ENCODE measurements around the gene TRIM38. TPM values are rescaled to one million over a fixed set of nuclear protein-coding genes. Genes with fewer than 3 reads are reported as not detected.

TRIM38 gene
- total and polyA plus RNA-seq, 2 of the 13 experiments (the other 11 are each of a cell fraction or from before 2014, with no cell fraction given), result 2.5 to 3.1 TPM

GRCh38 chr6:26026833-26027490 lies 64.4 kb downstream of the TRIM38 start (continued):
- TF ChIP-seq ZBTB1 (CRISPR knock-in tag; IDR thresholded peaks at IDR 0.05; ENCODE audit: borderline replicate concordance) (0 out of 2 replicates have a peak, but pooled peaks have one; percentile 47), MIER2 (CRISPR knock-in tag; IDR thresholded peaks at IDR 0.05) (peak; percentile 60; the same call in 1 of the 2 replicates), HCFC1 (IDR thresholded peaks at IDR 0.05; ENCODE audit: low read depth, low read length) (no peak), REST (IDR thresholded peaks at IDR 0.05; ENCODE audit: borderline replicate concordance in 1 of 2, low read depth in 1 of 2, low read length in 2 of 2) (peak in 1 of 2 experiments; percentile 86; a peak in 2 of 4 replicates), HNRNPL (IDR thresholded peaks at IDR 0.05; ENCODE audit: low read depth, low read length) (peak; percentile 97), PATZ1 (CRISPR knock-in tag; IDR thresholded peaks at IDR 0.05) (peak; percentile 44), ZBTB20 (CRISPR knock-in tag; IDR thresholded peaks at IDR 0.05; ENCODE audit: borderline replicate concordance, low read depth) (peak; percentile 54; the same call in 1 of the 2 replicates), GTF2F1 (IDR thresholded peaks at IDR 0.05; ENCODE audit: low read length) (peak; percentile 70; the same call in 1 of the 2 replicates), SIN3B (IDR thresholded peaks at IDR 0.05; ENCODE audit: low read length) (no peak), ZNF720 (CRISPR knock-in tag; IDR thresholded peaks at IDR 0.05) (peak; percentile 97; the same call in 1 of the 2 replicates), HOXA5 (CRISPR knock-in tag; IDR thresholded peaks at IDR 0.05) (peak; percentile 94), ZNF512B (CRISPR knock-in tag; IDR thresholded peaks at IDR 0.05; ENCODE audit: borderline replicate concordance) (peak; percentile 99), ZNF282 (IDR thresholded peaks at IDR 0.05; ENCODE audit: partially characterized antibody) (no peak), CCDC6 (CRISPR knock-in tag; IDR thresholded peaks at IDR 0.05) (peak; percentile 76), MIXL1 (CRISPR knock-in tag; IDR thresholded peaks at IDR 0.05) (peak; percentile 65; the same call in 1 of the 2 replicates), ZNF574 (CRISPR knock-in tag; IDR thresholded peaks at IDR 0.05) (peak; percentile 91)
